ENCODE results near the gene ANKK1. TPM values are rescaled to one million over a fixed set of nuclear protein-coding genes. Genes with fewer than 3 reads are reported as not detected.

The ANKK1 gene
- total and polyA plus RNA-seq, 4 donors = 0.49 to 1.1 (median 0.66) TPM

- ATAC-seq (ENCODE audit: insufficient read depth, low FRiP score) = no peak
- DNase-seq = no peak
- Histone ChIP-seq H3K27me3 (ENCODE audit: control insufficient read depth in 3 of 3, insufficient read depth in 3 of 3, low read length in 2 of 3) (no peaks in the 10 kb centered on the region), H3K36me3 (ENCODE audit: control insufficient read depth in 4 of 4, insufficient read depth in 4 of 4, low read length in 4 of 4) (no peaks in the 10 kb centered on the region), H3K9me3 (ENCODE audit: control insufficient read depth in 4 of 4, insufficient read depth in 3 of 4, low read length in 3 of 4) (no peaks in the 10 kb centered on the region), H3K9ac (ENCODE audit: insufficient read depth in 1 of 2, low read length in 2 of 2) (no peak overlapping the region), H3K4me3 (no peak overlapping the region), H3K4me1 (ENCODE audit: control insufficient read depth in 5 of 5, insufficient read depth in 5 of 5, low read length in 5 of 5) (peaks cover 0 to 2% (median 0%) of the 10 kb centered on the region in 5 donors), H3K27ac (ENCODE audit: low read depth in 1 of 2, low read length in 1 of 2) (no peak overlapping the region)
- TF ChIP-seq, protein P1, sequence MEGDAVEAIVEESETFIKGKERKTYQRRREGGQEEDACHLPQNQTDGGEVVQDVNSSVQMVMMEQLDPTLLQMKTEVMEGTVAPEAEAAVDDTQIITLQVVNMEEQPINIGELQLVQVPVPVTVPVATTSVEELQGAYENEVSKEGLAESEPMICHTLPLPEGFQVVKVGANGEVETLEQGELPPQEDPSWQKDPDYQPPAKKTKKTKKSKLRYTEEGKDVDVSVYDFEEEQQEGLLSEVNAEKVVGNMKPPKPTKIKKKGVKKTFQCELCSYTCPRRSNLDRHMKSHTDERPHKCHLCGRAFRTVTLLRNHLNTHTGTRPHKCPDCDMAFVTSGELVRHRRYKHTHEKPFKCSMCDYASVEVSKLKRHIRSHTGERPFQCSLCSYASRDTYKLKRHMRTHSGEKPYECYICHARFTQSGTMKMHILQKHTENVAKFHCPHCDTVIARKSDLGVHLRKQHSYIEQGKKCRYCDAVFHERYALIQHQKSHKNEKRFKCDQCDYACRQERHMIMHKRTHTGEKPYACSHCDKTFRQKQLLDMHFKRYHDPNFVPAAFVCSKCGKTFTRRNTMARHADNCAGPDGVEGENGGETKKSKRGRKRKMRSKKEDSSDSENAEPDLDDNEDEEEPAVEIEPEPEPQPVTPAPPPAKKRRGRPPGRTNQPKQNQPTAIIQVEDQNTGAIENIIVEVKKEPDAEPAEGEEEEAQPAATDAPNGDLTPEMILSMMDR (IDR thresholded peaks at IDR 0.05; ENCODE audit: control extremely low read depth, extremely low read depth) = no peak
- WGBS, 2 donors = 89 to 92% methylated on average over 7 of the region's 7 CpGs
These were observed 17.4 kb downstream of the ANKK1 start for GRCh38 chr11:113404859-113405430.

DNA sequence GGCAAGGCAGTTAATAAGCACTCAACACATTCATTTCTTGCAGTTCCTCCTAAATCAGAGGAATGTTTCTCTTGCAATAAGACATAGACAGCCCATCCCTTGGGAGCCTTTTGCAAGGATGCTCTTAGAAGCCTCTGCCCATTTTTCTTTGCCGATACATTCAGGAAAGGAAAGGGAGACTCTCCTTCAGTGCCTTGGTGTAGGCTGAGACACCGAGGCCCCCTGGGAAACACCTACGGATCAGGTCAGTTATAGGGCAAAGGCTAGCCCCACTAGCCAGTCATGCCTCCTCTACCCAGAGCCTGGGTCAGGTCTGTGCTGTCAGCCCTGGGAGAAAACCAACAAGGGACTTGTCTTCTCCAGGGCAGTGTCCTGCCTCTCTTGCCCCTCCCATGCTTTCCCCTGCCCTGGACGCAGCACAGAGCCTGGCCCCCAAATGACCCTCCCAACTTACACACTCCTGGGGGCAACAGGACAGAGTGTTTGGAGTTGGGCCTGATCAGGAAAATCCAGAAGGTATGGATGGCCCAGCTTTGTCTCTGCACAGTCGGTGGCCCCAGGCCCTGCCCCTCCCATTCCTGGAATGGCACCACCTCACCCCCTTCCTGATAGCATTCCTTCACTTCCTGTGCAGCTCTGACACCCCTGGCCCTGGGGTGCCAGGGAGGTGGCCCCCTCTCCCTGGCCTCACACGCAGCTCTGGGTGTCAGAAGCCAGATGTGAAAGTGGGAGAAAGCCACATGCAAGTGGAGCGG, 18.3 kb downstream of the ANKK1 start:
- peaks cover 0 to 2% (median 0%) of the 10 kb centered on the region in 5 donors for H3K4me1 ChIP-seq (ENCODE audit: control insufficient read depth in 5 of 5, insufficient read depth in 5 of 5, low read length in 5 of 5)
- DNase-seq (no peak), ATAC-seq (ENCODE audit: insufficient read depth, low FRiP score) (no peak)

GRCh38 chr11:113407163-113407562, 19.6 kb downstream of the ANKK1 start:
- TF ChIP-seq, protein P1 (IDR thresholded peaks at IDR 0.05; ENCODE audit: control extremely low read depth, extremely low read depth) = no peak
- ATAC-seq (ENCODE audit: insufficient read depth, low FRiP score) (no peak), DNase-seq (no peak)
- H3K4me1 ChIP-seq (ENCODE audit: control insufficient read depth in 5 of 5, insufficient read depth in 5 of 5, low read length in 5 of 5) = peaks cover 0 to 2% (median 0%) of the 10 kb centered on the region in 5 donors
- H3K27ac ChIP-seq (ENCODE audit: low read depth in 1 of 2, low read length in 1 of 2) = no peak overlapping the region
- WGBS, 2 donors = 68 to 74% methylated on average over 3 of the region's 3 CpGs
- no peaks in the 10 kb centered on the region for H3K27me3 ChIP-seq (ENCODE audit: control insufficient read depth in 3 of 3, insufficient read depth in 3 of 3, low read length in 2 of 3)
- H3K9ac ChIP-seq (ENCODE audit: insufficient read depth in 1 of 2, low read length in 2 of 2) = no peak overlapping the region
- H3K9me3 ChIP-seq (ENCODE audit: control insufficient read depth in 4 of 4, insufficient read depth in 3 of 4, low read length in 3 of 4) = no peaks in the 10 kb centered on the region
- H3K4me3 ChIP-seq = no peak overlapping the region
- H3K36me3 ChIP-seq (ENCODE audit: control insufficient read depth in 4 of 4, insufficient read depth in 4 of 4, low read length in 4 of 4) = no peaks in the 10 kb centered on the region

More for the DNA sequence above, 18.3 kb downstream of the ANKK1 start:
- H3K9me3 ChIP-seq (ENCODE audit: control insufficient read depth in 4 of 4, insufficient read depth in 3 of 4, low read length in 3 of 4) = no peaks in the 10 kb centered on the region
- no peak overlapping the region for H3K4me3 ChIP-seq
- no peak overlapping the region for H3K27ac ChIP-seq (ENCODE audit: low read depth in 1 of 2, low read length in 1 of 2)
- no peak overlapping the region for H3K9ac ChIP-seq (ENCODE audit: insufficient read depth in 1 of 2, low read length in 2 of 2)
- WGBS, 2 donors = 74 to 85% methylated on average over 7 of the region's 7 CpGs
- H3K27me3 ChIP-seq (ENCODE audit: control insufficient read depth in 3 of 3, insufficient read depth in 3 of 3, low read length in 2 of 3) = no peaks in the 10 kb centered on the region
- TF ChIP-seq, protein P1 (IDR thresholded peaks at IDR 0.05; ENCODE audit: control extremely low read depth, extremely low read depth) = no peak
- no peaks in the 10 kb centered on the region for H3K36me3 ChIP-seq (ENCODE audit: control insufficient read depth in 4 of 4, insufficient read depth in 4 of 4, low read length in 4 of 4)

Measured in lung (tissue), 12 donors.